Putamen (tissue), 1 donor: ENCODE results near the gene ANKRD61.
"Not testable (repeated sequence)": the region's sequence is repeated elsewhere in the genome, so short reads cannot be mapped to it uniquely, and the experiment has no call there.

Source experiments
- DNase-seq: peaks from one replicate; pipeline ENCODE4 v3.0.0-alpha.2; 2016; ENCODE audit warnings: low spot score

ANKRD61 gene

GRCh38 chr7:6030988-6031387 lies at the start of gene ANKRD61:
TSS of gene ANKRD61 (plus strand) at chr7:6031376. CDS start at chr7:6031376, 0 bp downstream.
- no peak for DNase-seq

GRCh38 chr7:5987061-5987460 lies 44.1 kb upstream of the ANKRD61 start:
- DNase-seq: not testable (repeated sequence)

- peak; percentile 55 for DNase-seq
Observed at GRCh38 chr7:5997210-5997808, 33.9 kb upstream of the ANKRD61 start.

- DNase-seq: no peak
Observed at GRCh38 chr7:6007386-6007785, 23.8 kb upstream of the ANKRD61 start.

GRCh38 chr7:6007835-6008590 lies 23.2 kb upstream of the ANKRD61 start:
- DNase-seq: not testable (repeated sequence)

GRCh38 chr7:6008668-6009611 lies 22.2 kb upstream of the ANKRD61 start, which contains the start of the genes AIMP2 and PMS2:
TSS of gene AIMP2 (plus strand) at chr7:6009272. CDS start at chr7:6009364, 92 bp downstream.
TSS of gene PMS2 (minus strand) at chr7:6009049. CDS start at chr7:6009019, 30 bp downstream.
- peak; percentile 98 for DNase-seq

- DNase-seq: not testable (repeated sequence)
Observed at GRCh38 chr7:6010370-6010769, 20.8 kb upstream of the ANKRD61 start.

- DNase-seq: no peak
Observed at GRCh38 chr7:6011541-6011940, 19.6 kb upstream of the ANKRD61 start.

GRCh38 chr7:6012355-6013104 lies 18.6 kb upstream of the ANKRD61 start:
- DNase-seq: no peak

GRCh38 chr7:6015917-6016652 lies 15.1 kb upstream of the ANKRD61 start:
- peak; percentile 19 for DNase-seq

- DNase-seq: no peak
Observed at GRCh38 chr7:6016653-6016966, 14.6 kb upstream of the ANKRD61 start.

- no peak for DNase-seq
Observed at GRCh38 chr7:6020371-6021286, 10.5 kb upstream of the ANKRD61 start.

- no peak for DNase-seq
Observed at GRCh38 chr7:6022707-6023106, 8.5 kb upstream of the ANKRD61 start.

- DNase-seq: no peak
Observed at GRCh38 chr7:6023974-6024435, 7.2 kb upstream of the ANKRD61 start.

- DNase-seq: peak; percentile 19
Observed at GRCh38 chr7:6026011-6026819, 5.0 kb upstream of the ANKRD61 start.

- no peak for DNase-seq
Observed at GRCh38 chr7:6026820-6027311, 4.3 kb upstream of the ANKRD61 start.

GRCh38 chr7:6027806-6028365 lies 3.3 kb upstream of the ANKRD61 start:
- no peak for DNase-seq

- DNase-seq: no peak
Observed at GRCh38 chr7:6028563-6028962, 2.6 kb upstream of the ANKRD61 start.
